Activated T-helper 2 cell treated with anti-CD3 and anti-CD28 coated beads, Interferon-gamma antibody, Interleukin-2, Interleukin-4, amounts not matched to agents 10 μg/mL and 5 μg/mL and 100 μg/mL, durations not matched to agents 14 hours and 24 hours and 36 hours (primary cell): ENCODE data around the gene THOC5. TPM values are rescaled to one million over a fixed set of nuclear protein-coding genes. Genes with fewer than 3 reads are reported as not detected.

Experiments
- DNase-seq: peaks from one replicate; pipeline ENCODE4 v3.0.0; 2021; ENCODE audit warnings: low spot score
- H3K27ac Mint-ChIP-seq: one replicate; pipeline ENCODE4 v1.8.0; 2021; ENCODE audit warnings: mixed read lengths
- H3K27me3 Mint-ChIP-seq: one replicate; pipeline ENCODE4 v1.8.0; 2021; ENCODE audit warnings: low read depth, mixed read lengths
- H3K36me3 Mint-ChIP-seq: one replicate; pipeline ENCODE4 v1.8.0; 2021; ENCODE audit warnings: low read depth, mixed read lengths
- H3K4me1 Mint-ChIP-seq: one replicate; pipeline ENCODE4 v1.8.0; 2021; ENCODE audit warnings: low read depth, mixed read lengths
- H3K4me3 Mint-ChIP-seq: one replicate; pipeline ENCODE4 v1.8.0; 2021; ENCODE audit warnings: low read depth, mild to moderate bottlenecking, moderate library complexity, mixed read lengths
- H3K9me3 Mint-ChIP-seq: one replicate; pipeline ENCODE4 v1.8.0; 2021; ENCODE audit warnings: mixed read lengths
- intact Hi-C: fragments of 100-400 bp; cut with micrococcal nuclease; formaldehyde crosslinking; loops from one replicate; pipeline ENCODE4 v1.15.1; 2023
- total RNA-seq: library from RNA; stranded (reverse); gene quantifications from 2 replicates; pipeline ENCODE4 v1.2.3, GENCODE V29; 2022

Gene THOC5
- total RNA-seq, 1 donor from 2014 or later, result 50.5 TPM

DNA sequence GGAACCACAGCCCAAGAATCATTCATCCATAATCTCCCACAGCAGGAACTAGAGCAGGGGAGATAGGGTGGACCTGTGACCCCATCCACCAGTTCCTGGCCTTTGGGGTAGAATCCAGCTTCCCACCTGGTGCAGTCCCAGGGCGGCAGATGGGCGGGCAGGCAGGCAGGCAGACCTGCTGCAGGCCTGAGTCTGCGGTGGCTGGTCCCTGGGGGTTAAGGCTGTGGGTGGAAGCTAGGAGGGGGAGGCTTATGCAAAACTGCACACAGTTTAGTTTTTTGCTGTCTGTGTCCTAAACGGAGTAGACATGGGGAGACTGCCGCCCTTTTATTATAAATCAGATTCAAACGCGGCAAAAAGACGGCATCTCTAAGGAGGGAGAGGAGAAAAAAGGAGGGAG is 78.0 kb downstream of the THOC5 start:
- H3K36me3 Mint-ChIP-seq, result no peaks in the 10 kb centered on the region
- no peaks in the 10 kb centered on the region for H3K9me3 Mint-ChIP-seq
- H3K27me3 Mint-ChIP-seq, result peaks cover 30% of the 10 kb centered on the region
- DNase-seq, result no peak
- H3K4me3 Mint-ChIP-seq, result no peak overlapping the region
- H3K4me1 Mint-ChIP-seq, result peaks cover 9% of the 10 kb centered on the region
- intact Hi-C loops, result no loop called here
- no peak overlapping the region for H3K27ac Mint-ChIP-seq

DNA sequence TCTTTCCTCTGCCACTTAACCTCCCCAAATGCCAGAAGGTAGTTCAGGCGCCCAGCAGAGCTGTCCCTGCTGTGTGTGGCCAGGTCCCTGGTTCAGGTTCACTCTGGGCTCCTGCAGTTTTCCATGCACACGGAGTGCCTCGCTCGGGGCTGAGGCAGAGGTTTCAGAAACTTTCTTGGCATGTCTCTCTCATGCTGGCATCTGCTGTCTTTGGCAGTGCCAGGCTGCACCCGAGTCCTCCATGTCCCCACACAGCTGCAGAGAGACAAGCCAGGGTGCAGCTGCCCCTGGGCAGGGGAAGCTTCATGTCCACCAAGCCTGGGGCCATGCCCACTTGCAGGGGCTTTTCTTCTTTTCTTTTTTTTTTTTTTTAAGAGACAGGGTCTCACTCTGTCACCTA is 80.6 kb downstream of the THOC5 start:
- Mint-ChIP-seq H3K27me3 (peaks cover 21% of the 10 kb centered on the region), H3K4me3 (no peak overlapping the region), H3K4me1 (peaks cover 6% of the 10 kb centered on the region), H3K9me3 (no peaks in the 10 kb centered on the region), H3K27ac (no peak overlapping the region), H3K36me3 (no peaks in the 10 kb centered on the region)
- no peak for DNase-seq
- intact Hi-C loops, result no loop called here

DNA sequence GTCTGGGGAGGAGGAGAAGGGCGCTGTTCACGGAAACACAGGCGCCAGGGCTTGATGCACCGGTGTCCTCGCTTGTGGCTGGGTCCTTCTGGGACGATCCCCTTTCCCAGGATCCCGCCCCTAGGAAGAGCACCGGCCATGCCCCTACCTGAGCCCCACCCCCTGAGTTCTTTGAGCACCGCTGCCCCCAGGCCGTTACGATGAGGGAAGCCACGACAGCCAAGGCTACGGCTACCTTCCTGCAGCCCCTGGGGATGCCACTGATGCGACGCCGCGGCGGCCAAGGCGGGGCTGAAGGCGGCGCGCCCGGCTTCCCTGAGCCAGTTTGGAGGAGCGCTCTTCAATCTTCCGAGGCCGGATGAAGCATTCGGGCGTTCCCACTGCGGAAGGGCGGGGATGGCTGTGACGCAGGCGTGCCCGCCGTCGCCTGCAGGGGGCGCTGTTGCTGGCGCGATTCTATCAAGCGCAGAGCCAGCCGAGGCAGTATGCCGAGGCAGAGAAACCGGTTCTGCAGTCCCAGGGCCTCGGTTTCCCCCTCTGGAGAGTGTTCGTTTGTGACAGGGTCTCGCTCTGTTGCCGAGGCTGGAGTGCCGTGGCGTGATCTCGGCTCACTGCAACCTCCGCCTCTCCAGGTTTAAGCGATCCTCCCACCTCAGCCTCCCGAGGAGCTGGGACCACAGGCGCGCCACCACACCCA is 83.2 kb downstream of the THOC5 start:
- Mint-ChIP-seq H3K27me3 (peaks cover 11% of the 10 kb centered on the region), H3K9me3 (no peaks in the 10 kb centered on the region), H3K4me3 (peak overlapping the region; percentile 56), H3K36me3 (no peaks in the 10 kb centered on the region), H3K27ac (no peak overlapping the region), H3K4me1 (peaks cover 6% of the 10 kb centered on the region)
- intact Hi-C loops, result no loop called here
- peak; percentile 74 for DNase-seq

GRCh38 chr22:29469755-29470154 is 83.8 kb downstream of the THOC5 start:
- intact Hi-C loops, result no loop called here
- DNase-seq, result no peak
- Mint-ChIP-seq H3K4me3 (peak overlapping the region; percentile 56), H3K27ac (no peak overlapping the region), H3K27me3 (peaks cover 11% of the 10 kb centered on the region), H3K36me3 (no peaks in the 10 kb centered on the region), H3K9me3 (no peaks in the 10 kb centered on the region), H3K4me1 (peaks cover 6% of the 10 kb centered on the region)

GRCh38 chr22:29464581-29464980 is 89.0 kb downstream of the THOC5 start:
- Mint-ChIP-seq H3K36me3 (no peaks in the 10 kb centered on the region), H3K4me1 (no peaks in the 10 kb centered on the region), H3K9me3 (no peaks in the 10 kb centered on the region), H3K4me3 (no peak overlapping the region), H3K27me3 (peaks cover 11% of the 10 kb centered on the region), H3K27ac (no peak overlapping the region)
- DNase-seq, result no peak
- intact Hi-C loops, result no loop called here

DNA sequence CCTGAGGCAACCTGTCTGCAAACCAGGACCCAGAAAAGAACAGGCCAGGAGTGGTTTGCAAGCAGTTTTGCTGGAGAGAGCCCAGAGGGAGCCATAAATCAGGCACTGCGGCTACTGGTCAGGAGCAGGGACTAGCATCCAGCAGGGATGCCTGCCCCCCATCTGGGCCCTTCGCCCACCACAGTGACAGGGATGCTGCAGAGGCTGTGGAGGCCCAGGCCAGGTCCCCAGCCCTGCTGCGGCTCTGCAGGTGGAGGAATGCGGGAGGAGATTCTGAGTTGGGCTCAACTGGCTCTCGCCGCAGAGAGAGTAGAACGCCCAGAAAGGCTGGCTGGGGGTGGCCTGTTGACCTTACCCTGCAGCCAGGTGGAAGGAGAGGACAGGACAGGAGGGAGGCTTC is 89.9 kb downstream of the THOC5 start:
- Mint-ChIP-seq H3K9me3 (no peaks in the 10 kb centered on the region), H3K4me3 (no peak overlapping the region), H3K4me1 (no peaks in the 10 kb centered on the region), H3K36me3 (no peaks in the 10 kb centered on the region), H3K27me3 (peaks cover 5% of the 10 kb centered on the region), H3K27ac (no peak overlapping the region)
- intact Hi-C loops, result no loop called here
- DNase-seq, result no peak

GRCh38 chr22:29461263-29461662 is 92.3 kb downstream of the THOC5 start:
- intact Hi-C loops, result no loop called here
- H3K4me1 Mint-ChIP-seq, result no peaks in the 10 kb centered on the region

GRCh38 chr22:29459773-29460172 is 93.8 kb downstream of the THOC5 start:
- H3K4me1 Mint-ChIP-seq, result no peaks in the 10 kb centered on the region
- H3K4me3 Mint-ChIP-seq, result no peak overlapping the region
- H3K9me3 Mint-ChIP-seq, result no peaks in the 10 kb centered on the region
- no peaks in the 10 kb centered on the region for H3K36me3 Mint-ChIP-seq
- no peak for DNase-seq
- intact Hi-C loops, result no loop called here
- no peak overlapping the region for H3K27ac Mint-ChIP-seq
- no peaks in the 10 kb centered on the region for H3K27me3 Mint-ChIP-seq

More at GRCh38 chr22:29461263-29461662, 92.3 kb downstream of the THOC5 start:
- no peak for DNase-seq
- Mint-ChIP-seq H3K36me3 (no peaks in the 10 kb centered on the region), H3K4me3 (no peak overlapping the region), H3K9me3 (no peaks in the 10 kb centered on the region), H3K27me3 (no peaks in the 10 kb centered on the region), H3K27ac (no peak overlapping the region)

DNA sequence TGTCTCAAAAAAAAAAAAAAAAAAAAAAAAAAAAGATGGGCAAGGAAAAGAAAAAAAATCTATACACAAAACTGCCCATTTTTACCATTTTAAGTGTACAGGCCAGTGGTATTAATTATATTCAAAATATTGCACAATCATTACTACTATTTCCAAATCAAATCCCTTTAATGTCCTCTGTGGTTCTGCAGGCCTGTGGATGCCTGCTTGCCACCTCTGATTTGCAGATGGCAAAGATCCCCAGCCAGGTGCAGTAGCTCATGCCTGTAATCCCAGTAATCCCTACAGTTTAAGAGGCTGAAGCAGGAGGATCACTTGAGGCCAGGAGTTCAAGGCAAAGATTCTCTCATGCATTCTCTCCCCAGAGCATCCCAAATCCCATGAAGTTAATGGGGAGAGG is 95.0 kb downstream of the THOC5 start:
- H3K9me3 Mint-ChIP-seq, result no peaks in the 10 kb centered on the region
- H3K4me3 Mint-ChIP-seq, result no peak overlapping the region
- H3K36me3 Mint-ChIP-seq, result no peaks in the 10 kb centered on the region
- H3K4me1 Mint-ChIP-seq, result no peaks in the 10 kb centered on the region
- H3K27me3 Mint-ChIP-seq, result no peaks in the 10 kb centered on the region
- intact Hi-C loops, result no loop called here
- no peak for DNase-seq
- H3K27ac Mint-ChIP-seq, result no peak overlapping the region

GRCh38 chr22:29457730-29458129 is 95.8 kb downstream of the THOC5 start:
- no peak for DNase-seq
- H3K36me3 Mint-ChIP-seq, result no peaks in the 10 kb centered on the region
- H3K9me3 Mint-ChIP-seq, result no peaks in the 10 kb centered on the region
- no peaks in the 10 kb centered on the region for H3K4me1 Mint-ChIP-seq
- H3K27me3 Mint-ChIP-seq, result no peaks in the 10 kb centered on the region
- no peak overlapping the region for H3K4me3 Mint-ChIP-seq
- H3K27ac Mint-ChIP-seq, result no peak overlapping the region
- intact Hi-C loops, result no loop called here

GRCh38 chr22:29456211-29456671 is 97.3 kb downstream of the THOC5 start:
- Mint-ChIP-seq H3K27me3 (no peaks in the 10 kb centered on the region), H3K27ac (no peak overlapping the region), H3K36me3 (no peaks in the 10 kb centered on the region), H3K4me3 (no peak overlapping the region), H3K4me1 (no peaks in the 10 kb centered on the region), H3K9me3 (no peaks in the 10 kb centered on the region)
- no peak for DNase-seq
- intact Hi-C loops, result no loop called here
